Mesenchymal stem cell (in vitro differentiated cells and primary cell): ENCODE data around the gene GUCY1A1.
A peak's percentile ranks its signal among the peaks of the same experiment; 100 is the strongest.

ENCODE experiments used
- DNase-seq: peaks from one replicate; pipeline ENCODE4 v3.0.0-alpha.2; 2013
- H2AFZ ChIP-seq: one replicate; pipeline ENCODE4 v1.6.1; 2013; ENCODE audit warnings: low read depth, mild to moderate bottlenecking, control low read depth, inconsistent platforms, low read length, moderate library complexity
- H2AK5ac ChIP-seq: 2 replicates; pipeline ENCODE4 v1.6.1; 2013; ENCODE audit warnings: low read length, moderate library complexity, mild to moderate bottlenecking, inconsistent platforms; ENCODE audit not compliant: severe bottlenecking
- H2BK120ac ChIP-seq: one replicate; pipeline ENCODE4 v1.6.1; 2013; ENCODE audit warnings: low read depth, mild to moderate bottlenecking, inconsistent platforms, low read length, moderate library complexity
- H2BK12ac ChIP-seq, 2 experiments: one replicate each; pipeline ENCODE4 v1.6.1; 2013; ENCODE audit warnings: inconsistent platforms in 2 of 2, low read length in 2 of 2, mild to moderate bottlenecking in 2 of 2, moderate library complexity in 2 of 2, control low read depth in 1 of 2
- H2BK15ac ChIP-seq: one replicate; pipeline ENCODE4 v1.6.1; 2013; ENCODE audit warnings: mild to moderate bottlenecking, low read depth, inconsistent platforms; ENCODE audit not compliant: poor library complexity, severe bottlenecking
- H2BK5ac ChIP-seq: 2 replicates; pipeline ENCODE4 v1.6.1; 2013; ENCODE audit warnings: low read depth, mild to moderate bottlenecking, low read length, control low read depth, inconsistent platforms; ENCODE audit not compliant: poor library complexity, severe bottlenecking
- H3K14ac ChIP-seq, 2 experiments: one replicate each; pipeline ENCODE4 v1.6.1; 2013; ENCODE audit warnings: inconsistent platforms in 2 of 2, low read length in 2 of 2, control low read depth in 1 of 2, mild to moderate bottlenecking in 1 of 2, moderate library complexity in 1 of 2
- H3K18ac ChIP-seq, 2 experiments: one replicate each; pipeline ENCODE4 v1.6.1; 2013; ENCODE audit warnings: inconsistent platforms in 2 of 2, low read length in 2 of 2, control low read depth in 1 of 2, low read depth in 1 of 2, mild to moderate bottlenecking in 1 of 2
- H3K23ac ChIP-seq, 2 experiments: one replicate each; pipeline ENCODE4 v1.6.1; 2013; ENCODE audit warnings: inconsistent platforms in 2 of 2, low read length in 2 of 2, mild to moderate bottlenecking in 2 of 2, moderate library complexity in 2 of 2, control low read depth in 1 of 2
- H3K27ac ChIP-seq: 2 replicates; pipeline ENCODE4 v1.5.1; 2013; ENCODE audit warnings: mild to moderate bottlenecking, moderate library complexity, low read length, control low read depth, inconsistent platforms; ENCODE audit not compliant: poor library complexity, severe bottlenecking
- H3K27me3 ChIP-seq, 2 experiments: 2 replicates each; pipeline versions ENCODE4 v1.6.1 to v1.7.0; 2013; ENCODE audit warnings: low read length in 2 of 2, mild to moderate bottlenecking in 2 of 2, moderate library complexity in 2 of 2, control low read depth in 1 of 2, inconsistent platforms in 1 of 2; ENCODE audit not compliant: control insufficient read depth in 1 of 2, insufficient read depth in 1 of 2
- H3K36me3 ChIP-seq, 2 experiments: 2 replicates each; pipeline versions ENCODE4 v1.6.1 to v1.7.0; 2013; ENCODE audit warnings: low read length in 2 of 2, control low read depth in 1 of 2, inconsistent platforms in 1 of 2, low read depth in 1 of 2, mild to moderate bottlenecking in 1 of 2; ENCODE audit not compliant: insufficient read depth in 2 of 2, control insufficient read depth in 1 of 2
- H3K4ac ChIP-seq, 2 experiments: one replicate each; pipeline ENCODE4 v1.6.1; 2013; ENCODE audit warnings: inconsistent platforms in 2 of 2, low read length in 2 of 2, mild to moderate bottlenecking in 2 of 2, moderate library complexity in 2 of 2, control low read depth in 1 of 2, low read depth in 1 of 2
- H3K4me1 ChIP-seq: 2 replicates; pipeline ENCODE4 v1.6.1; 2013; ENCODE audit warnings: low read depth, low read length, control low read depth; ENCODE audit not compliant: control insufficient read depth, insufficient read depth
- H3K4me2 ChIP-seq: 2 replicates; pipeline ENCODE4 v1.6.1; 2013; ENCODE audit warnings: low read length, mild to moderate bottlenecking, inconsistent platforms; ENCODE audit not compliant: poor library complexity, severe bottlenecking
- H3K4me3 ChIP-seq, 2 experiments: 2 replicates each; pipeline versions ENCODE4 v1.5.1 to v1.7.0; 2013; ENCODE audit warnings: low read length in 2 of 2, mild to moderate bottlenecking in 2 of 2, control low read depth in 1 of 2, low read depth in 1 of 2; ENCODE audit not compliant: insufficient read depth in 1 of 2
- H3K79me1 ChIP-seq: replicated peaks from 2 replicates; pipeline ENCODE4 v1.6.1; 2013; ENCODE audit warnings: mild to moderate bottlenecking, control low read depth, low read length, inconsistent platforms; ENCODE audit not compliant: poor library complexity, severe bottlenecking
- H3K9ac ChIP-seq: 2 replicates; pipeline ENCODE4 v1.7.0; 2013; ENCODE audit warnings: mild to moderate bottlenecking, low read length, moderate library complexity
- H3K9me3 ChIP-seq: 2 replicates; pipeline ENCODE4 v1.7.0; 2013; ENCODE audit warnings: mild to moderate bottlenecking, low read length; ENCODE audit not compliant: control insufficient read depth
- H4K8ac ChIP-seq: one replicate; pipeline ENCODE4 v1.6.1; 2013; ENCODE audit warnings: inconsistent platforms, mild to moderate bottlenecking, low read length, moderate library complexity
- H4K91ac ChIP-seq: one replicate; pipeline ENCODE4 v1.6.1; 2013; ENCODE audit warnings: mild to moderate bottlenecking, low read length, inconsistent platforms
- WGBS: methylation state at CpG from one replicate; pipeline ENCODE4 v1.1.7; 2013; ENCODE audit warnings: mixed read lengths; 5-methylcytosine and 5-hydroxymethylcytosine counted together

GUCY1A1 gene

GRCh38 chr4:155741546-155741945 is 74.9 kb downstream of the GUCY1A1 start:
- no peaks in the 10 kb centered on the region for H3K36me3 ChIP-seq
- no peak overlapping the region for H3K23ac ChIP-seq
- WGBS = 88% methylated on average over 1 of the region's 1 CpG

GRCh38 chr4:155742310-155743015 is 75.8 kb downstream of the GUCY1A1 start:
- H4K8ac ChIP-seq = no peak overlapping the region
- no peak overlapping the region for H3K23ac ChIP-seq
- H3K4me3 ChIP-seq = no peak overlapping the region
- H2BK15ac ChIP-seq = no peak overlapping the region
- no peaks in the 10 kb centered on the region for H3K27me3 ChIP-seq
- WGBS = 73% methylated on average over 3 of the region's 3 CpGs
- no peak overlapping the region for H3K9ac ChIP-seq
- H2BK5ac ChIP-seq = no peak overlapping the region
- no peak overlapping the region for H2BK120ac ChIP-seq
- H3K18ac ChIP-seq = no peak overlapping the region
- no peak overlapping the region for H3K4ac ChIP-seq
- H3K4me1 ChIP-seq = peaks cover 3% of the 10 kb centered on the region
- no peak overlapping the region for H3K14ac ChIP-seq
- no peak overlapping the region for H3K27ac ChIP-seq
- H3K36me3 ChIP-seq = no peaks in the 10 kb centered on the region
- no peak overlapping the region for H2BK12ac ChIP-seq
- no peaks in the 10 kb centered on the region for H3K79me1 ChIP-seq
- peaks cover 11% of the 10 kb centered on the region for H3K9me3 ChIP-seq
- no peak overlapping the region for H3K4me2 ChIP-seq
- H4K91ac ChIP-seq = no peak overlapping the region
- no peak overlapping the region for H2AFZ ChIP-seq
- DNase-seq = no peak
- H2AK5ac ChIP-seq = peak overlapping the region; percentile 83

More at GRCh38 chr4:155741546-155741945, 74.9 kb downstream of the GUCY1A1 start:
- H3K4me3 ChIP-seq = no peak overlapping the region
- no peak overlapping the region for H2BK15ac ChIP-seq
- no peak overlapping the region for H2AFZ ChIP-seq
- H3K27me3 ChIP-seq = no peaks in the 10 kb centered on the region
- DNase-seq = no peak
- no peak overlapping the region for H3K4ac ChIP-seq
- no peak overlapping the region for H3K9ac ChIP-seq
- no peak overlapping the region for H2BK120ac ChIP-seq
- no peak overlapping the region for H3K27ac ChIP-seq
- H3K4me2 ChIP-seq = no peak overlapping the region
- no peak overlapping the region for H2BK5ac ChIP-seq
- no peak overlapping the region for H4K8ac ChIP-seq
- no peak overlapping the region for H3K14ac ChIP-seq
- no peaks in the 10 kb centered on the region for H3K4me1 ChIP-seq
- H3K79me1 ChIP-seq = no peaks in the 10 kb centered on the region
- H3K9me3 ChIP-seq = peaks cover 11% of the 10 kb centered on the region
- no peak overlapping the region for H2BK12ac ChIP-seq
- no peak overlapping the region for H2AK5ac ChIP-seq
- H3K18ac ChIP-seq = no peak overlapping the region
- H4K91ac ChIP-seq = no peak overlapping the region

- Histone ChIP-seq H3K4ac (no peak overlapping the region), H3K36me3 (no peaks in the 10 kb centered on the region), H2BK15ac (no peak overlapping the region), H2AFZ (no peak overlapping the region), H3K14ac (no peak overlapping the region), H3K4me2 (no peak overlapping the region), H3K4me1 (peaks cover 3% of the 10 kb centered on the region), H4K8ac (no peak overlapping the region), H2BK12ac (no peak overlapping the region), H3K9ac (no peak overlapping the region), H2AK5ac (peak overlapping the region; percentile 95), H3K4me3 (no peak overlapping the region), H3K23ac (no peak overlapping the region), H3K18ac (no peak overlapping the region), H3K27ac (peak overlapping the region; percentile 92), H3K9me3 (peaks cover 11% of the 10 kb centered on the region), H3K79me1 (no peaks in the 10 kb centered on the region), H2BK120ac (no peak overlapping the region), H2BK5ac (no peak overlapping the region), H4K91ac (no peak overlapping the region), H3K27me3 (no peaks in the 10 kb centered on the region)
- 83% methylated on average over 5 of the region's 5 CpGs for WGBS
- DNase-seq = no peak
Observed at GRCh38 chr4:155745984-155746383, 79.3 kb downstream of the GUCY1A1 start.

GRCh38 chr4:155748039-155748438 is 81.4 kb downstream of the GUCY1A1 start:
- no peak overlapping the region for H3K14ac ChIP-seq
- peaks cover 3% of the 10 kb centered on the region for H3K4me1 ChIP-seq
- no peak overlapping the region for H3K4me3 ChIP-seq
- H3K27ac ChIP-seq = no peak overlapping the region
- H2AK5ac ChIP-seq = peak overlapping the region; percentile 60
- no peak overlapping the region for H2BK5ac ChIP-seq
- H3K27me3 ChIP-seq = no peaks in the 10 kb centered on the region
- H2BK12ac ChIP-seq = no peak overlapping the region
- no peak overlapping the region for H4K8ac ChIP-seq
- H2BK15ac ChIP-seq = no peak overlapping the region
- H3K9me3 ChIP-seq = peaks cover 11% of the 10 kb centered on the region
- no peak overlapping the region for H4K91ac ChIP-seq
- H3K9ac ChIP-seq = no peak overlapping the region
- H3K23ac ChIP-seq = no peak overlapping the region
- no peaks in the 10 kb centered on the region for H3K79me1 ChIP-seq
- H3K4ac ChIP-seq = no peak overlapping the region
- H3K18ac ChIP-seq = no peak overlapping the region
- no peak overlapping the region for H2BK120ac ChIP-seq
- H2AFZ ChIP-seq = no peak overlapping the region
- H3K36me3 ChIP-seq = no peaks in the 10 kb centered on the region
- H3K4me2 ChIP-seq = no peak overlapping the region
- 60% methylated on average over 1 of the region's 2 CpGs for WGBS
- DNase-seq = no peak
